Smooth muscle cell (in vitro differentiated cells): Measurements from ENCODE around the gene DIP2B. TPM values are rescaled to one million over a fixed set of nuclear protein-coding genes. Genes with fewer than 3 reads are reported as not detected.

Experiments used
- DNase-seq: peaks from one replicate; lab custom pipeline; 2025; ENCODE audit not compliant: unreplicated experiment; lab: John Stamatoyannopoulos, UW
- H2AFZ ChIP-seq: fragments of 200-600 bp; sonication (generic); 2 replicates; pipeline ENCODE4 v1.6.0; 2016; ENCODE audit warnings: antibody characterized with exemption, low read depth, mild to moderate bottlenecking
- H3F3A ChIP-seq: fragments of 200-600 bp; sonication (generic); 2 replicates; pipeline ENCODE4 v1.6.0; 2017; ENCODE audit warnings: antibody characterized with exemption, low read depth
- H3K27ac ChIP-seq: fragments of 200-600 bp; sonication (generic); 2 replicates; pipeline ENCODE4 v1.5.1; 2016; ENCODE audit warnings: low read depth, mild to moderate bottlenecking
- H3K27me3 ChIP-seq: fragments of 200-600 bp; sonication (generic); 2 replicates; pipeline ENCODE4 v1.6.1; 2016; ENCODE audit warnings: low read depth, mild to moderate bottlenecking
- H3K36me3 ChIP-seq: fragments of 200-600 bp; sonication (generic); 2 replicates; pipeline ENCODE4 v1.5.1; 2016; ENCODE audit warnings: low read depth
- H3K4me1 ChIP-seq: fragments of 200-600 bp; sonication (generic); 2 replicates; pipeline ENCODE4 v1.5.1; 2016; ENCODE audit warnings: low read depth
- H3K4me2 ChIP-seq: fragments of 200-600 bp; sonication (generic); 2 replicates; pipeline ENCODE4 v1.6.0; 2016; ENCODE audit warnings: mild to moderate bottlenecking
- H3K4me3 ChIP-seq: fragments of 200-600 bp; sonication (generic); 2 replicates; pipeline ENCODE4 v1.5.1; 2016; ENCODE audit warnings: mild to moderate bottlenecking
- H3K79me2 ChIP-seq: fragments of 200-600 bp; sonication (generic); 2 replicates; pipeline ENCODE4 v1.6.0; 2016; ENCODE audit warnings: low read depth, mild to moderate bottlenecking
- H3K9ac ChIP-seq: fragments of 200-600 bp; sonication (generic); 2 replicates; pipeline ENCODE4 v1.6.0; 2016; ENCODE audit warnings: low read depth
- H3K9me3 ChIP-seq: fragments of 200-600 bp; sonication (generic); replicated peaks from 2 replicates; pipeline ENCODE4 v1.5.1; 2016; ENCODE audit warnings: low read depth
- H4K20me1 ChIP-seq: fragments of 200-600 bp; sonication (generic); 2 replicates; pipeline ENCODE4 v1.6.0; 2016; ENCODE audit warnings: low read depth
- WGBS: methylation state at CpG from one replicate; pipeline ENCODE4 v1.1.7; 2016; ENCODE audit warnings: low lambda C conversion rate; 5-methylcytosine and 5-hydroxymethylcytosine counted together
- polyA plus RNA-seq: library from polyadenylated mRNA; unstranded; fragments of >200 nt; fragmentation: Nextera tagmentation; extraction: Ambion mirVana; gene quantifications from 2 replicates; pipeline ENCODE4 v1.2.1, GENCODE V29; 2016
- total RNA-seq: library from RNA; depleted of rRNA; stranded (reverse); fragments of >200 nt; gene quantifications from 2 replicates; pipeline ENCODE4 v1.2.3, GENCODE V29; 2014
- TF ChIP-seq, protein P1 (sequence below): fragments of 200-600 bp; sonication (generic); IDR thresholded peaks from 2 replicates; pipeline ENCODE4 v1.5.1; 2017; ENCODE audit warnings: borderline replicate concordance, mild to moderate bottlenecking, antibody characterized with exemption; ENCODE audit not compliant: insufficient read depth, poor library complexity, severe bottlenecking

Gene DIP2B
- total and polyA plus RNA-seq, 2 experiments from 2014 or later: 5.8 to 35.2 TPM

DNA sequence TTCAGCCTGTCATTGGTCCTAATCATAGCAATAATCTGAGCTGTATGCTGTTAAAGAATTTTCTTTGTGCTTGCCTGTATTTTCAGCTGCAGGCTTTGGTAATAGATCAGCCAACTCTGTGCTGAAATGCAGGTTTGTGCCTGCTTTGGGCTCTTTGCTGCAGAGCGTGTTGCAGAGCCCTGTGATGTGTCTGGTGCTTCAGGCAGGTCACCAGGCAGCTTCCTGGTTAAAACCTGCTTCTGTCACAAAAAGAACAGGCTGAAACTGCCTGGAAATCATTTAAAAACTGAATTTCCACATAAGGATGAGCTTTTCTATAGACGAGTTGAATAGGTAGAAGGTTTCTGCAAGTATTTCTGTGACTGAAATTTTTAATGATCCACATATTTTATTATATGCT, 3.1 kb downstream of the DIP2B start:
- no peaks in the 10 kb centered on the region for H3K27me3 ChIP-seq
- no peak for DNase-seq
- H3K4me1 ChIP-seq: peaks cover 20% of the 10 kb centered on the region
- H3F3A ChIP-seq: no peaks in the 10 kb centered on the region
- no peak overlapping the region for H3K4me3 ChIP-seq
- 64% methylated on average over 2 of the region's 2 CpGs for WGBS
- H3K9ac ChIP-seq: no peak overlapping the region
- H4K20me1 ChIP-seq: peaks cover 57% of the 10 kb centered on the region
- no peaks in the 10 kb centered on the region for H3K36me3 ChIP-seq
- no peak overlapping the region for H2AFZ ChIP-seq
- H3K79me2 ChIP-seq: peaks cover 77% of the 10 kb centered on the region
- peak overlapping the region; percentile 76 for H3K27ac ChIP-seq
- TF ChIP-seq, protein P1, sequence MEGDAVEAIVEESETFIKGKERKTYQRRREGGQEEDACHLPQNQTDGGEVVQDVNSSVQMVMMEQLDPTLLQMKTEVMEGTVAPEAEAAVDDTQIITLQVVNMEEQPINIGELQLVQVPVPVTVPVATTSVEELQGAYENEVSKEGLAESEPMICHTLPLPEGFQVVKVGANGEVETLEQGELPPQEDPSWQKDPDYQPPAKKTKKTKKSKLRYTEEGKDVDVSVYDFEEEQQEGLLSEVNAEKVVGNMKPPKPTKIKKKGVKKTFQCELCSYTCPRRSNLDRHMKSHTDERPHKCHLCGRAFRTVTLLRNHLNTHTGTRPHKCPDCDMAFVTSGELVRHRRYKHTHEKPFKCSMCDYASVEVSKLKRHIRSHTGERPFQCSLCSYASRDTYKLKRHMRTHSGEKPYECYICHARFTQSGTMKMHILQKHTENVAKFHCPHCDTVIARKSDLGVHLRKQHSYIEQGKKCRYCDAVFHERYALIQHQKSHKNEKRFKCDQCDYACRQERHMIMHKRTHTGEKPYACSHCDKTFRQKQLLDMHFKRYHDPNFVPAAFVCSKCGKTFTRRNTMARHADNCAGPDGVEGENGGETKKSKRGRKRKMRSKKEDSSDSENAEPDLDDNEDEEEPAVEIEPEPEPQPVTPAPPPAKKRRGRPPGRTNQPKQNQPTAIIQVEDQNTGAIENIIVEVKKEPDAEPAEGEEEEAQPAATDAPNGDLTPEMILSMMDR: no peak
- no peaks in the 10 kb centered on the region for H3K9me3 ChIP-seq
- peak overlapping the region; percentile 99 for H3K4me2 ChIP-seq

DNA sequence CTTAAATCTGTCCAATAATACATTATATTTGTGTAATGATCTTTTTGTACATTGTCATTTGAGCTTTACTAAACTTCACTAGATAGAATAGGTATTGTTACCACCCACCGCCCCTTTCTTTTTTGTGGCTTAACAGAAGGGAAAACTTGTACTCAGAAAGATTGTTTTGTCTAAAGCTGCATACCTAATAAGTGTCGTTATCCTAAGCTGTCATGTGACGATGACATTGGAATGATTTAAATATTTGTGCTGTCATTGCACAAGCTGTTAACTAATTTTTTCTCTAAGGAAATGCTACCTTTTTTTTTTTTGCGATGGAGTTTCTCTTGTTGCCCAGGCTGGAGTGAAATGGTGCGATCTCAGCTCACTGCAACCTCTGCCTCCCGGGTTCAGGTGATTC, 3.6 kb downstream of the DIP2B start:
- Histone ChIP-seq H4K20me1 (peaks cover 61% of the 10 kb centered on the region), H2AFZ (no peak overlapping the region), H3K9me3 (no peaks in the 10 kb centered on the region), H3K4me1 (peaks cover 20% of the 10 kb centered on the region), H3K27ac (peak overlapping the region; percentile 76), H3K9ac (peak overlapping the region; percentile 42), H3K4me3 (no peak overlapping the region), H3K4me2 (peak overlapping the region; percentile 99), H3K27me3 (no peaks in the 10 kb centered on the region), H3F3A (no peaks in the 10 kb centered on the region), H3K36me3 (no peaks in the 10 kb centered on the region), H3K79me2 (peaks cover 82% of the 10 kb centered on the region)
- WGBS: 88% methylated on average over 6 of the region's 6 CpGs
- no peak for DNase-seq
- TF ChIP-seq, protein P1: no peak

DNA sequence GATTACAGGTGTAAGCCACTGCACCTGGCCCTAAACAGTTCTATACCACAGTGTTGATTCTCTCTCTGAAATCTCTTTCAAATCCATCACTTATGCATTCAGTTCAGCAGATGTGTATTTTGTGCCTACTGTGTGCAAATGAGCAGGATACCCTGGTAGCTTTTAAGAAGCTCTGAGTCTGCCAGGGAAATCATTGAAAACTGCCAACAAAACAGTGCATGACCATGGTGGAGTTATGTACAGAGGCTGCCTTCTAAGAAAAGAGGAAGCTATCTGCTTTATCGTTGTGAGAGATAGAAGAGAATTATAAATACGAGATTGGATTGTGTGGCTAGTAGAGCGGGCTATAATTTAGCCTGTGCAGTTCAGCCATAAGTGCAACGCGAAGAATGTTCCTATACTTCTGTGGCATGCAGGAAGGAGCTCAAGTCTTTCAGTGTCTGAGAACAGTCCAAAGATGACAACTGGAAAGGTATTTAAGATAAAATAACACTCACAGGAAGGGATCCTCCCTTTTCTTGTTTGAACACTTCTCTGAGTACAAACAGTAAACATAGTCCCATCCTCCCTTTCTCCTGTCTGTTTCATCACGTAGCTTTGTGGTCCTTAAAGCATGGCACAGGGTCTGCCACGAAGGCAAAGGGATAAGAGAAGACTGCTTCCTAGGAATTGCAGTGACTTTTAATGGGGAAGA, 4.3 kb downstream of the DIP2B start:
- Histone ChIP-seq H3K36me3 (no peaks in the 10 kb centered on the region), H3K27me3 (no peaks in the 10 kb centered on the region), H2AFZ (no peak overlapping the region), H3K4me1 (peaks cover 20% of the 10 kb centered on the region), H3K9me3 (no peaks in the 10 kb centered on the region), H3K27ac (peak overlapping the region; percentile 76), H3K79me2 (peaks cover 89% of the 10 kb centered on the region), H4K20me1 (peaks cover 68% of the 10 kb centered on the region), H3K4me2 (no peak overlapping the region), H3K9ac (peak overlapping the region; percentile 42), H3K4me3 (no peak overlapping the region), H3F3A (no peaks in the 10 kb centered on the region)
- TF ChIP-seq, protein P1: no peak
- 72% methylated on average over 7 of the region's 7 CpGs for WGBS
- DNase-seq: no peak
